GM12878 (cell line): ENCODE data around the gene OR10H4. TPM values are rescaled to one million over a fixed set of nuclear protein-coding genes. Genes with fewer than 3 reads are reported as not detected.

ENCODE experiments used
- ATAC-seq: fragments of 200-7000 bp; cut with Tn5 transposase; 3 replicates; pipeline ENCODE4 v1.9.1; 2020; ENCODE audit warnings: mild to moderate bottlenecking, moderate library complexity
- BruUV-seq: library from RNA; stranded (reverse); fragments of 400-500 nt; replicated peaks from 2 replicates; lab custom pipeline; 2021; lab: Mats Ljungman, UMichigan
- CTCF ChIA-PET: fragments of 300-600 bp; sonication (Branson Sonifier 250); formaldehyde crosslinking; extraction: SDS; loops from one replicate; lab custom pipeline; 2021; ENCODE audit warnings: inconsistent platforms; lab: Yijun Ruan, JAX
- POLR2A ChIA-PET: fragments of 350-600 bp; formaldehyde crosslinking; extraction: SDS; loops from one replicate; lab custom pipeline; 2021; ENCODE audit warnings: inconsistent platforms; lab: Charles Lee
- RAD21 ChIA-PET: fragments of 300-600 bp; sonication (Branson Sonifier 250); formaldehyde crosslinking; loops from one replicate; lab custom pipeline; 2023; ENCODE audit warnings: antibody characterized with exemption; ENCODE audit not compliant: unreplicated experiment; lab: Charles Lee
- SMC1A ChIA-PET: fragments of 300-600 bp; sonication (Branson Sonifier 250); formaldehyde crosslinking; loops from one replicate; lab custom pipeline; 2023; ENCODE audit not compliant: unreplicated experiment, uncharacterized antibody; lab: Charles Lee
- DNase-seq: peaks from one replicate; pipeline ENCODE4 v3.0.0-alpha.2; 2011; ENCODE audit warnings: low read depth, low spot score
- FAIRE-seq: peaks from 3 replicates; lab custom pipeline; 2011; peaks lifted over from hg19 to GRCh38; lab: Jason Lieb, UNC
- H2AFZ ChIP-seq: 2 replicates; pipeline ENCODE4 v1.6.0; 2011; ENCODE audit warnings: low read depth, low read length, control low read depth; ENCODE audit not compliant: control insufficient read depth
- H3K27ac ChIP-seq: 2 replicates; pipeline ENCODE4 v1.5.1; 2011; ENCODE audit warnings: control low read depth; ENCODE audit not compliant: control insufficient read depth, insufficient read depth
- H3K27me3 ChIP-seq, 2 experiments: replicated peaks in 1 of 2; 2 replicates each; pipeline versions ENCODE4 v1.6.0 to v1.6.1; 2011; ENCODE audit warnings: low read length in 1 of 2; ENCODE audit not compliant: control insufficient read depth in 2 of 2, insufficient read depth in 2 of 2
- H3K36me3 ChIP-seq, 2 experiments: 2 replicates each; pipeline ENCODE4 v1.5.1; 2011; ENCODE audit warnings: low read length in 1 of 2; ENCODE audit not compliant: control insufficient read depth in 2 of 2, insufficient read depth in 2 of 2
- H3K4me1 ChIP-seq: 2 replicates; pipeline ENCODE4 v1.6.1; 2011; ENCODE audit warnings: mild to moderate bottlenecking, low read length, moderate library complexity, mixed read lengths; ENCODE audit not compliant: control insufficient read depth, insufficient read depth
- H3K4me2 ChIP-seq: 2 replicates; pipeline ENCODE4 v1.6.0; 2011; ENCODE audit warnings: control low read depth; ENCODE audit not compliant: control insufficient read depth, insufficient read depth
- H3K4me3 ChIP-seq: fragments of 200-600 bp; sonication (generic); 2 replicates; pipeline ENCODE4 v1.5.1; 2016
- H3K79me2 ChIP-seq: 2 replicates; pipeline ENCODE4 v1.6.0; 2011; ENCODE audit warnings: low read length; ENCODE audit not compliant: control insufficient read depth, insufficient read depth
- H3K9ac ChIP-seq: 2 replicates; pipeline ENCODE4 v1.8.0; 2011; ENCODE audit warnings: low read length, control low read depth, mixed read lengths; ENCODE audit not compliant: control insufficient read depth, insufficient read depth
- H3K9me3 ChIP-seq: replicated peaks from 3 replicates; pipeline ENCODE4 v1.5.1; 2011; ENCODE audit warnings: mild to moderate bottlenecking, low read length; ENCODE audit not compliant: control insufficient read depth, insufficient read depth
- H4K20me1 ChIP-seq: 2 replicates; pipeline ENCODE4 v1.6.0; 2011; ENCODE audit not compliant: control insufficient read depth, insufficient read depth
- ASH2L ChIP-seq: fragments of 300-600, 200-600 bp; sonication (generic); IDR thresholded peaks from 2 replicates; pipeline ENCODE4 v1.6.1; 2017; ENCODE audit warnings: low read depth, mild to moderate bottlenecking, borderline replicate concordance
- ATF3 ChIP-seq: IDR thresholded peaks from 2 replicates; pipeline ENCODE4 v1.6.1; 2011; ENCODE audit warnings: low read depth, mild to moderate bottlenecking, low read length, moderate library complexity, borderline replicate concordance; ENCODE audit errors: extremely low read depth
- FOXM1 ChIP-seq: IDR thresholded peaks from 2 replicates; pipeline ENCODE4 v1.6.1; 2012; ENCODE audit warnings: low read depth, mild to moderate bottlenecking, inconsistent platforms, low read length, moderate library complexity
- MYC ChIP-seq: IDR thresholded peaks from 2 replicates; pipeline ENCODE4 v1.6.1; 2011; ENCODE audit warnings: mild to moderate bottlenecking, low read length, moderate library complexity, inconsistent platforms; ENCODE audit not compliant: insufficient read depth, insufficient replicate concordance, insufficient read length, severe bottlenecking
- NFYB ChIP-seq: IDR thresholded peaks from 2 replicates; pipeline ENCODE4 v1.6.1; 2011; ENCODE audit warnings: low read depth, mild to moderate bottlenecking, low read length, improper control_type of control experiment, moderate library complexity; ENCODE audit not compliant: insufficient read depth
- RB1 ChIP-seq: fragments of 450-650 bp; formaldehyde crosslinking; IDR thresholded peaks from 2 replicates; pipeline ENCODE4 v1.6.1; 2017; ENCODE audit warnings: mild to moderate bottlenecking, borderline replicate concordance
- SP1 ChIP-seq: IDR thresholded peaks from one replicate; pipeline ENCODE4 v1.6.1; 2011; ENCODE audit warnings: low read depth, low read length
- TAF1 ChIP-seq: IDR thresholded peaks from 2 replicates; pipeline ENCODE4 v1.6.1; 2011; ENCODE audit warnings: mild to moderate bottlenecking, low read depth, low read length, borderline replicate concordance
- ZBTB11 ChIP-seq: fragments of 450-650 bp; formaldehyde crosslinking; IDR thresholded peaks from 2 replicates; pipeline ENCODE4 v1.5.0; 2022; ENCODE audit warnings: mild to moderate bottlenecking, missing genetic modification characterization
- ZNF217 ChIP-seq: fragments of 450-650 bp; IDR thresholded peaks from 2 replicates; pipeline ENCODE4 v1.6.1; 2017; ENCODE audit warnings: antibody characterized with exemption, mild to moderate bottlenecking
- ZNF24 ChIP-seq: fragments of 450-650 bp; IDR thresholded peaks from 2 replicates; pipeline ENCODE4 v1.6.1; 2017; ENCODE audit warnings: antibody characterized with exemption, mild to moderate bottlenecking
- WGBS: methylation state at CpG from one replicate; pipeline ENCODE4 v1.1.6; 2016; ENCODE audit warnings: low lambda C conversion rate; ENCODE audit not compliant: insufficient replicate concordance, insufficient coverage; ENCODE audit errors: missing lambda C conversion rate; 5-methylcytosine and 5-hydroxymethylcytosine counted together
- in situ Hi-C: fragments of 300-500 bp; cut with MboI; formaldehyde crosslinking; loops from 9 replicates; pipeline ENCODE4 v1.14.3; 2018; ENCODE audit warnings: mixed read lengths
- intact Hi-C: fragments of 100-400 bp; cut with micrococcal nuclease; formaldehyde crosslinking; loops from one replicate; pipeline ENCODE4 v1.14.2; 2022; ENCODE audit not compliant: unreplicated experiment
- polyA plus RNA-seq, 11 experiments: library from polyadenylated mRNA; depleted of rRNA in 4 of 11; unstranded in 6 of 11; stranded (reverse) in 5 of 11; fragments of >200 nt; fragmentation: Nextera tagmentation in 4 of 11; fragmentation: Illumina TruSeq in 1 of 11; extraction: Ambion mirVana in 4 of 11; extraction: Trizol in 1 of 11; gene quantifications; 1 replicate in 1 of 11; 2 replicates in 10 of 11; pipeline versions ENCODE4 v1.2.1 to v1.2.3, GENCODE V29; 2011 to 2016; ENCODE audit warnings: inconsistent platforms in 2 of 11, missing spikeins in 2 of 11, low read depth in 1 of 11
- total RNA-seq, 4 experiments: library from RNA; depleted of rRNA in 3 of 4; stranded (reverse); fragments of >200 nt in 3 of 4; fragmentation: Illumina TruSeq in 1 of 4; extraction: Trizol in 1 of 4; gene quantifications; 2 replicates each; pipeline versions ENCODE4 v1.2.1 to v1.2.3, GENCODE V29; 2013 to 2021
- TF ChIP-seq, protein P1 (sequence below): IDR thresholded peaks from 2 replicates; pipeline ENCODE4 v1.6.1; 2011; ENCODE audit warnings: mild to moderate bottlenecking, low read depth, low read length, moderate library complexity; ENCODE audit not compliant: insufficient replicate concordance
- TF ChIP-seq, protein P2 (sequence below): fragments of 450-650 bp; IDR thresholded peaks from 2 replicates; pipeline ENCODE4 v1.6.1; 2017; ENCODE audit warnings: low read depth, mild to moderate bottlenecking, moderate library complexity

OR10H4 gene
- total and polyA plus RNA-seq, 10 of the 15 experiments (the other 5 are each of a cell fraction or from before 2014, with no cell fraction given): not detected

- H3K4me2 ChIP-seq: no peak overlapping the region
- H3K79me2 ChIP-seq: no peaks in the 10 kb centered on the region
- no peak overlapping the region for H3K27ac ChIP-seq
- ChIA-PET POLR2A (no interaction called here), CTCF (no interaction called here), SMC1A (no interaction called here), RAD21 (no interaction called here)
- H3K27me3 ChIP-seq: no peaks in the 10 kb centered on the region
- ATAC-seq: no peak
- intact Hi-C loops (no loop called here), in situ Hi-C loops (no loop called here)
- no peaks in the 10 kb centered on the region for H3K4me1 ChIP-seq
- no peaks in the 10 kb centered on the region for H4K20me1 ChIP-seq
- 13% methylated on average over 2 of the region's 2 CpGs for WGBS
- no peaks in the 10 kb centered on the region for H3K36me3 ChIP-seq
- no peak for DNase-seq
- no TSS peak for BruUV-seq
- H3K9ac ChIP-seq: no peak overlapping the region
- no peak overlapping the region for H2AFZ ChIP-seq
- H3K4me3 ChIP-seq: no peak overlapping the region
- no peak for FAIRE-seq
- no peak for TF ChIP-seq FOXM1
- no peak for TF ChIP-seq SP1
- TF ChIP-seq, protein P1, sequence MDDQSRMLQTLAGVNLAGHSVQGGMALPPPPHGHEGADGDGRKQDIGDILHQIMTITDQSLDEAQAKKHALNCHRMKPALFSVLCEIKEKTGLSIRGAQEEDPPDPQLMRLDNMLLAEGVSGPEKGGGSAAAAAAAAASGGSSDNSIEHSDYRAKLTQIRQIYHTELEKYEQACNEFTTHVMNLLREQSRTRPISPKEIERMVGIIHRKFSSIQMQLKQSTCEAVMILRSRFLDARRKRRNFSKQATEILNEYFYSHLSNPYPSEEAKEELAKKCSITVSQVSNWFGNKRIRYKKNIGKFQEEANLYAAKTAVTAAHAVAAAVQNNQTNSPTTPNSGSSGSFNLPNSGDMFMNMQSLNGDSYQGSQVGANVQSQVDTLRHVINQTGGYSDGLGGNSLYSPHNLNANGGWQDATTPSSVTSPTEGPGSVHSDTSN: no peak
- TF ChIP-seq NFYB: no peak
- no peak for TF ChIP-seq ZNF24
- no peak for TF ChIP-seq ZNF217
- TF ChIP-seq TAF1: no peak
- no peak for TF ChIP-seq ZBTB11
- TF ChIP-seq ATF3: no peak
- TF ChIP-seq RB1: no peak
- no peak for TF ChIP-seq ASH2L
- TF ChIP-seq MYC: no peak
- TF ChIP-seq, protein P2, sequence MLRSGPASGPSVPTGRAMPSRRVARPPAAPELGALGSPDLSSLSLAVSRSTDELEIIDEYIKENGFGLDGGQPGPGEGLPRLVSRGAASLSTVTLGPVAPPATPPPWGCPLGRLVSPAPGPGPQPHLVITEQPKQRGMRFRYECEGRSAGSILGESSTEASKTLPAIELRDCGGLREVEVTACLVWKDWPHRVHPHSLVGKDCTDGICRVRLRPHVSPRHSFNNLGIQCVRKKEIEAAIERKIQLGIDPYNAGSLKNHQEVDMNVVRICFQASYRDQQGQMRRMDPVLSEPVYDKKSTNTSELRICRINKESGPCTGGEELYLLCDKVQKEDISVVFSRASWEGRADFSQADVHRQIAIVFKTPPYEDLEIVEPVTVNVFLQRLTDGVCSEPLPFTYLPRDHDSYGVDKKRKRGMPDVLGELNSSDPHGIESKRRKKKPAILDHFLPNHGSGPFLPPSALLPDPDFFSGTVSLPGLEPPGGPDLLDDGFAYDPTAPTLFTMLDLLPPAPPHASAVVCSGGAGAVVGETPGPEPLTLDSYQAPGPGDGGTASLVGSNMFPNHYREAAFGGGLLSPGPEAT: no peak
- H3K9me3 ChIP-seq: no peaks in the 10 kb centered on the region; the same call in 2 of the 3 replicates
Observed at GRCh38 chr19:15964231-15964630, 15.4 kb downstream of the OR10H4 start.
